ENCODE data around the gene TBK1.
A peak's percentile ranks its signal among the peaks of the same experiment; 100 is the strongest.

The TBK1 gene

DNA sequence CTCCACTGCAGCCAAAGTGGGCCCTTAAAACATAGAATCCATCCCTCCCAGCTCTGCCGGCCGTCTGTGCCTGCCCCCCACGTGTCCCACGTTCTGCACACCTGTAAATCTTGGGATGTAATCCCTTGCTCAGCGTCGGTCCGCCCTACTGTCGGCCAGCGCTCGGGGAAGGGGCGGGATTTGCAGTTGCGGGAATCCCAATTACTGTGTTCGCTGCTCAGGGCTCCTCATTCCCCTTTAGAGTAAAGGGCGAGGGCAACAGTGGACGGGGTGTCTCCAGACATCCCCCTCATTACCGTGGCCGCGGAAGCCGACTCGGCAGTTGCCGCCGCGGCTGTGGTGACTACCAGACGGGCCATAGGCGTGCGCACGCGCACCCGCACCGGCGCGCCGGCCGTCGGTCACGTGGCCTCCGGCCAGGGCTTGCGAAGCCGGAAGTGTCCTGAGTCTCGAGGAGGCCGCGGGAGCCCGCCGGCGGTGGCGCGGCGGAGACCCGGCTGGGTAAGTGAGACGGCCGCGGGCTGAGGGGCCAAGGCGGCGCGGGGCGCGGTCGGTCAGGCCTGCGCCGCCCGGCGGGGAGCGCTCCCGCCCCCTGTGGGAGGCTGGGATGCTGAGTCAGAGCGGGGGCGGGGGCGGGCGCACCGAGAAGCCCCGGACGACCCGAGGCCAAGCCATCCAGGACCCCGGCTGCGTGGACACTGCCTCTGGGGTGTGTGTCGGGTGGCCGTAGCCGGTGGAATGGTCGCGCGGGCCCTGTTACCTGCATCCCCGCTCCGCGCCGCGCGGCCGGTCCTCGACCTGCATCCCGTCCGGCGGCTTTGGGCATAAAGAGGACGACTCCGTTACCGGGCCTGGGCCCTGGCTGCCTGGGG is at the start of gene TBK1:
Gene TBK1, plus strand, starts transcription at position 434 of the 872 bp plus-strand sequence. CDS start 3,751 bp downstream, outside the sequence.
- peak in 57 of 58 donors; percentile 28 to 94 (median 85) for DNase-seq

DNA sequence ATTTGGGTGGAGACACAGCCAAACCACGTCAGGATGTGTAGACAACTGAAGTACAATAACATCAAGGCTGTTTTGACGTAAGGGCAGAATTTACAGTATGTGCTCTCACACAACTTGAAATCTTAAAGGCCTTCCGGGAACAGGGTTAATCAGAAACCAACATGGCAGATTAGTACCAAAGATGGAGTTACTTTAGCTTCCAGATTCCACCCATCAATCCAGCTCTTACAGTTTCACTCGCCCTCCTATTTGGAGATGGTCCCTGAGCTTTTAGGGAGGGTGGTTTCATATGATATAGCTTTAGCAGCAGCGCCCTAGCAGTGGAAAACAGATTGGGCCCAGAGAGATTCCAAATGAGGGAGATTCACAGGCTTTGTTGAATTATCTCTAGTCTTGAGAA is 49.7 kb upstream of the TBK1 start:
- no peak for DNase-seq

DNA sequence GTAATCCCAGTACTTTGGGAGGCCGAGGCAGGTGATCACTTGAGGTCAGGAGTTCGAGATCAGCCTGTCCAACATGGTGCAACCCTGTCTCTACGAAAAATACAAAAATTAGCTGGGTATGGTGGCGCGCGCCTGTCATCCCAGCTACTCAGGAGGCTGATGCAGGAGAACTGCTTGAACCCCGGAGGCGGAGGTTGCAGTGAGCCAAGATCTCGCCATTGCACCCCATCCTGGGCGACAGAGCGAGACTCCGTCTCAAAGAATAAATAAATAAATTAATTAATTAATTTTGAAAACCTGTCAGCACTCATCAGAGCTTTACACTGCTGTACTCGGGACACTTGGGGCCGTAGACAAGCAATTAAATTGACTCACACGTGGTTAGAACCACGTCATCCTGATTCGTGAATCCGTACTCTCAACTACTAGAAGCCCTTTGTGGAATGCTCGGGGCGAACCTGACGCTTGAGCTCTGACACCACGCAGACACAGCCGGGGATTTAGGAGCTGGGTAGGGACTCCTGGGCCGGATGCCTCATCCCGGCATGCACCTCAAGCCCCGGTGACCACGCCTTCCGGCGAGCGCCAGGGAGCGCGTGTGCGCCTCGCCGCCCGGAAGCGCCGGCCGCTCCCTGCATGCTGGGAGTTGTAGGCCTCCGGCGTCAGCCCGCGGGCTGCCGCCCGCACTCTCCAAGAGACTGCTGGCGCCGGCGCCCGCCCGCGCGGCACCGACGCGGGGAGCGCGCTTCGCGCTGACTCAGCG is 48.0 kb upstream of the TBK1 start, which contains the start of gene XPOT:
Gene XPOT, plus strand, starts transcription at position 686 of the 763 bp plus-strand sequence. CDS start 5,644 bp downstream, outside the sequence.
- peak; percentile 57 to 94 (median 90) for DNase-seq

DNA sequence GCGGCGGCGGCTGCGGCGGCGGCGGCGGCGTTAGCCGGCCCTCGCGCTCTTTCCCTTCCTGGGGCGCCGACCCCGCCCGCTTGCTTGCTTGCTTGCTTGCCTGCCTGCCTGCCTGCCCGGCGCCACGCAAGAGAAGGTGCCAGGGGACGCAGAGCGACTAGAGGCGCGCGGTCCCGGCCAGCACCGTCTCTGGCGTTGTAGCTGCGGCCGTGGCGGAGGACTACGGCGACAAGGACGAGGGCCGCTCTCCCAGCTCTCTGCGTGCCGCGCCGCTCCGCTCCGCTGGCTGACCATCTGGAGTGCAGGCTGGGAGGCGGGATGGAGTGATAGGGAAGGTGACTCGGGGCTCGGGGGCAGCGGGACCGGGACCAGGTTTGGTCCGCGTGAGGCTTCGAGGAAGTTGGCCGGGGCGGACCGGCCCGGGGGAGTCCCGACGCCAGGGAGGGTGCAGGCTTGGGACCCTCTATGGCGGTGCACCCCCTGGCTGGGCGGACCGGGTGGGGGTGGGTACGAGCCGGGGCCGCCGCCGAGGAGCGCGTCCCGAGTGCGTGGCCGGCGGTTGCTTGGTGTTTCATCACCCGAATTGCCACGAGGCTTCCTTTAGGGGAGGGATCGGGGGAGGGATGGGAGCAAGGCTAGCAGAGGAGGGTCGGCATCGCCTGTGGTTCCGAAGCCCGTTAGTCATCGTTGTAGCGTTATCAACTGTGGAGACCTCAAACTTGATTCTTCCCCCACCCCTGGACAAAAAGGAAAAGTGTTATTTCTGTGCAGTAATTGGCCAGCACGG is 47.3 kb upstream of the TBK1 start:
- peak in 38 of 58 donors; percentile 25 to 80 (median 59) for DNase-seq

DNA sequence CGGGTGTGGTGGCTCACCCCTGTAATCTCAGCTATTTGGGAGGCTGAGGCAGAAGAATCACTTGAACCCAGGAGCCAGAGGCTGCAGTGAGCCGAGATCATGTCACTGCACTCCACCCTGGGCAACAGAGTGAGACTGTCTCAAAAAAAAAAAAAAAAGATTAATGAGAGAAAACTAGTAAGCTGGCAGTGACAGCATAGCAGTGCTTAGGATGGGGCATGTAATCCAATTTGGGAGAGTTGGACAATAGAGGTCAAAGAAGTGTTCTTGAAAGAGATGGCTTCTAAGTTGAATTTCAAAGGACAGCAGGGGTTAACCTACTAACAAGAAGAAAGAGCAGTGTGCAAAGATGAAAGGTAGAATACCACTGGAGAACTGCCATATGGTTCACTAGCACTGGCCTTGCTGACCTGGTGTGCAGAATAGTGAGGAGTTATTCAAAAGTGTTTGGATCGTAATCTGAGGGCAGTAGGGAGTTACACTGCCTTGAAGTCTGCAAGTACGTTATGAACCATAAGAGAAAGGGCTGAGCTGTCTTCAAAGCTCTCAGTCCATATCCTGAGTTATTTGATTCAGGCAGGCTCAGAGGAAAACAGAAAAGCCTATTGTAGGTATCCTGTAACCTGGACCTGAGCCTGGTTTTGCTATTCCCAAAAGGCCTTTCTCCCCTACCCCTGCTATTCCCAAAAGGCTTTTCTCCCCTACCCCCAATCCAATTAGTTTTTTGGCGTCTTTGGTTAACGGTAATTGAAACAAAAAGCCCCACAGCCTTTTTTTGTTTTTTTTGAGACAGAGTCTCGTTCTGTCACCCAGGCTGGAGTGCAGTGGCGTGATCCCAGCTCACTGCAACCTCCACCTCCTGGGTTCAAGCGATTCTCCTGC is 44.3 kb upstream of the TBK1 start:
- no peak for DNase-seq

DNA sequence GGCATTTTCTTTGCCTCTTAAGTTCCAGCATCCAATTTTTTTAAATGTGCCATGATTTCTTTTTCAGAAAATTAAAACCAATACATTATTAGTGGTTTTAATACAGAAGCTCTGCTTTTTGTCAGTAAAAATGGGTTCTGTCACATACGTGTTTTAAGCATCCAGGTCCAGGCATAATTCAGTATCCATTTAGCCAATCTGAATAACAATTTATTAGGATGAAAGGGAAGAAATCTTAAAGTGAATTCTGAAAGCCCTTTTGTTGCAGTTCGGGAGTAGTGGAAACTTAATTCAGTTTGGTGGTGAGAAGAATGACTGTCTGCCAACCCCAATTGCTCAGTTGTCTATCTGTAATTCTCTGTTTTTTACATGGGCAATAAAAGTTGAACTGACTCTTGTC is 40.5 kb upstream of the TBK1 start:
- DNase-seq: no peak

DNA sequence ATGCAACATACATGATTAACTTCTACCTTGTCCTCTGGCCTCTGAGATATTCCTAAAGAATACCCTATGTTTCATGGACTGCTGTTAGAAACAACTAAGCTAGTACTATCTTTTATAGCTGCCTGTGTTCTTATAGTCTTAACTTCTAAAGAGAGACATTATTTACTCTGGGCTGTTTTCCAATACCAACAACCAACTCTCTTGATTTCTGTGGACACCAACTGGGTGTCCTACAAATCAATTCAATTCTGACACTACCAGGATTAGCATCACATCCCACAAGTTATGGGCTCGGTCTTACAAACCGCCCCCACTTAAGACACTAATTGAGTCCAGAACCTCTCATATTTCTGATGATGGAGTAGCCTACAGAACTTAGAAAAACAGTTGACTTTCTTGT is 39.5 kb upstream of the TBK1 start:
- no peak for DNase-seq

DNA sequence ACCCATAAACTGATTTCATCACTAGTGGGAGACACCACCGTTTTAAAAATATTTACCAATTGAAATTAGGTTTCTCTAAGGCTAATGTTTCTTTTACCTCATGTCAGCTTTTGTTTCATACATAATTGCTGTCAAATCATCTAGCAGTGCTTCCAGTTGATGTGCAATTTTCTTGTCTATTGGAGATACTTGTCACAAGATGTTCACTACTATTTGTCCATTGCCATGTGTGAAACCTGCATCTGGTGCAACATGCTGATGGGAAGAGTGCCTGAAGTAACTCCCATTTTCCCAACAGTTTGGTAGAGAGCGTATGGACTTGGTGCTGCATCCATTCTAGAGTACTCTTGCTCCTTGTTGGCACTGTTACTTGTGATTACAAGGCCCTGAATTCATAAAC is 38.0 kb upstream of the TBK1 start:
- DNase-seq: no peak

DNA sequence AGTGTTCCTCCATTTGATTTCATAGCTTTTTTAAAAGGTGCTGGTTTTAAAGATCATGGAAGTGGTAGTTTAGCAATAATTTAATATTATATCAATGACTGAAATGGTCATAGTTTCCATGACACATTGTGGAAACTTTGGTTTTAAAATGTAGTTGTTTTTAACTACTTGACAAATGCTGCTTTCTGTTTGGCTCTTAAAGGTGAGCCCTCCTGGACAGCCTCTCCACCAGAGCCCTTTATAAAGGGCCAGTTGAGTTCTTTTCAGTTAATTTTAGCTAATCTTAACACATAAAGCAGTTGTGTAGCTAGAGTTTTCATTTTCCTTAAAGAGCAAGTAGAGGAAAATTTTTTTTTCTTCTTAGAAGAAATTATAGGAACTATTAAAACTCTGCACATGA is 33.7 kb upstream of the TBK1 start:
- no peak for DNase-seq

DNA sequence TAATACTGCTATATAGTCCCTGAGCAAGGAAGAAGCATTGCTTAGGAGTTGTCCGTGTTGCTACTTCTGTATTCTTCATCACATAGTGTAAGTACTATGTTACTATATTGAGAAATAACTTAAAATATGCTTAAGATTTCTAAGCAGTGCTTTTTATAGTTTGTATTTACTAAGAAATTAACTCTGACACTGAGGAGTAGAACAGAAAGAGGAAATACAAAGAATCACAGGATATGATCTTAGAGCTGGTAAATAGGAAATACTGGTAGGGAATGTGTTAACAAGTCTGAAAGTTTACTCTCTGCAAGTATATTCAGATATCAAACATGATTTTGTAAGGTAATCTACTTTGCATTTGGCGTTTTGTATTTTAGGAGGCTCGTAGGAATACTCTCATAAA is 32.2 kb upstream of the TBK1 start:
- DNase-seq: no peak

DNA sequence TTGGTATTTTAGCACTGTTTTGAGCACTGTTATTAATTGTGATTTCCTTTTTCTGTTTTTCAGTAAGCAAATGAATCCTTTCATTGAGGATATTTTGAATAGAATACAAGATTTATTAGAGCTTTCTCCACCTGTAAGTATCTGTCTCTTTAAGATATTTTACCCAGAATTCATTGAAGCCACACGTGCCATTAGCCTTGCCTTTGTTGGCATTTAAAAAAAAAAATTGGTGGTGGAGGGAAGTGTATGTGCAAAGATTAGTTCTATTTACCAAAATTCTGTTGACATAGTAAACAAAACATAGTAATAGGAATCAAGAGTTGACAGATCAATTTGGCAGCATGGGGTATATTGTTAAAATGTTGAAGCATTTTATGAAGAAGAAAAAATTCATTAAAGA is 23.9 kb upstream of the TBK1 start:
- DNase-seq: no peak

DNA sequence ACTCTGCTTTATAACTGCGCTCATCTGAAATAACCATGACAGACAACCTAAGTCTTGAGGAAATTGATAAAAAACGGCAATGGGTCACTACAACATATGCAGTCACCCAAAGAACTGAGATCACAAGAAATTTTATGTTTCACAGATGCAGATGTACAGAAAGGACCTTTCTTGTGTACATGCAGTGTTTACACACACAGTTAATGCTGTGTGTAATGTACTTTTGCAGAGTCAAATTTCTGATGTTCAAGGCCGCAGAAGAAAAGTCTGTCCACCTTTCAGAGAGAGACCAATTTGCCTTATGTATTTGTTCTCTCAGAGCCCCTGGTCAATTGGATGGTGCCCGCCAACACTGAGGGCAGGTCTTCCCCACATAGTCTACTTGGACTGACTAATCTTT is 23.0 kb upstream of the TBK1 start:
- no peak for DNase-seq

DNA sequence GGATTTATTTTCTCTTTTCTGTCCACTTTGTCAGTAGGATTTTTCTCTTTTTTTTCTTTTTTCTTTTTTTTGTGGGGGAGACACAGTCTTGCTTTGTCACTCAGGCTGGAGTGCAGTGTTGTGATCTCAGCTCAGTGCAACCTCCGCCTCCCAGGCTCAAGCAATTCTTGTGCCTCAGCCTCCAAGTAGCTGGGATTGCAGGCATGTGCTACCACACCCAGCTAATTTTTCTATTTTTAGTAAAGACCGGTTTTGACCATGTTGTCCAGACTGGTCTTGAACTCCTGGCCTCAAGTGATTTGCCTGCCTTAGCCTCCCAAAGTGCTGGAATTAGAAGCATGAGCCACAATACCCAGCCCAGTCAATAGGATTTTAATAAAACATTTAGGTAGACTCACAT is 21.0 kb upstream of the TBK1 start:
- DNase-seq: no peak

DNA sequence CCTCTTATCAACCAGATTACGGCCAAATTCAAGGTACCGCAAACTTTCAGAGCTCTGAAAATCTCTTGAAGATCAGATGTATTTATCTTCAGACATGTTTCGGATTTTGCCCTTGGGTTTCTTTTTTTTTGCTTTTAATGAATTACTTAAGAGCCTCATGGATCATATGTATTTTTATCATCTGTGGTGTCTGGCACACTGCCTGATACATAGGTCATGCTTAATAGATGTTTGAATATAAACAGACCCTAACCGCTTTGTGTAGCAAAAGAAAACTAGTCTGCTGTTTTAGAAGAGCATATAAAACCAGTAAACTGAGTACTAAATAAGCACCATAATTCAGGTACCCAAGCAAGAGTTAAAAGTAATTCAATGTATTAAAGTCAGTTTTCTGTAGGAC is 20.1 kb upstream of the TBK1 start:
- DNase-seq: no peak

DNA sequence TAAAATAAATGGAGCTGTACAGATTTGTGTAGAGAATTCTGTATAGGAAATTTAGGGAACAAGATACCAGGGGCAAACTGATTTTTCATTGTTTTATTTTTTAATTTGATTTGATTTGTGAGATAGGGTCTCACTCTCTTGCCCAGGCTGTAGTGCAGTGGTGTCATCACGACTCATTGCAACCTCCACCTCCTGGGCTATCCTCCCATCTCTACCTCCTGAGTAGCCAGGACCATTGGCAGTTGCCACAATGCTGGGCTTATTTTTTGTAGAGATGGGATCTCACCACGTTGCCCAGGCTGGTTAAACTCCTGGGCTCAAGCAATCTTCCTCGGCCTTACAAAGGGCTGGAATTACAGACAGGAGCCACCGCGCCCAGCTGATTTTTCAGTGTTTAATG is 18.0 kb upstream of the TBK1 start:
- DNase-seq: no peak

DNA sequence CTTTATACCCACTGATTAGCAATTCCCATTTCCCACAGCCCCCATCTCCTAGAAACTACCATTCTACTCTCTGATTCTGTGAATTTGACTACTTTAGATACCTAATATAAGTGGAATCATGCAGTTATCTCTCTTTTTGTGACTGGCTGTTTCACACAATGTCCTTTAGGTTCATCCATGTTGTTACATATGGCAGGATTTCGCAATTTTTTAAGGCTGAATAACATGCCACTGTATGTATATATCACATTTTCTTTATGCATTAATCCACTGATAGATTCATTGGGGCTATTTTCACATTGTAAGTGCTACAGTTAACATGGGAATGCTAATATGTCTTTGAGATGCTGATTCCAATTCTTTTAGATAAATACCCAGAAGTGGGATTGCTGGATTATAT is 11.8 kb upstream of the TBK1 start:
- DNase-seq: no peak

DNA sequence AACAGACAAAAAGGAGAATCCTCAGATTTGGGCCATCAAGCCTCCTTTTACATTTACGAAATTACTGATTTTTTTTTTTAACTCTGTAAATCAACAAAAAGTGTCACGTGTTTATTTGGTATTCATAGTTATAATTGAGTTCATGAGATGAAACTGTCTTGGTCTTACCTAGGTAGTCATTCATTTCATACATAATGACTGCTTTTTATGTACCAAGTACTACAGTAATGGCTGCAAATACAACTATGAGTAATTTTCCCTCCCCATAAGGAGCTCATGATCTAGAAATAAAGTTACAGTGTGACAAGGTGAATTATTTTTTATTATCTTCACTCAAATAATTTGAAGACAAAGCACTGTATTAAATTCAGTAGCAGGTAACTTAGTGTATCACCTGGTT is 6.4 kb upstream of the TBK1 start:
- DNase-seq: no peak

DNA sequence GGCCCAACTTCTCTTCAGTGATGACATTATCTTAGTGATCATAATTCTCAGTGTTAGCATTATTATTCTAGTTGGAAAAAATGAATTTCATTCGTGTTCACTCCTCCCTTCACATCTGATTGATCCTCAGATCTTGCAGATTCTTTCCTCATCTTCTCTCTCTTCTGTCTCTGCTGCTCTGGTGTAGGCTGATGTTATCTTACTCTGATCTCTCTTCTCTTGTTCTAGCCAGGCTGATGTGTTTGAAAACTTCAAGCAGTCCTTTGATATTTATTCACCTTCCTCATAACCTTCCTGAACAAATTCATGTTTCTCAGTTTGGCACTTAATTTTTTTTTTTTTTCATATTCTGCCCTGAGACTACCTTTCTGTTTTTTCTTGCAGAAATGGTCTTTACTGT is 5.6 kb upstream of the TBK1 start:
- DNase-seq: no peak

DNA sequence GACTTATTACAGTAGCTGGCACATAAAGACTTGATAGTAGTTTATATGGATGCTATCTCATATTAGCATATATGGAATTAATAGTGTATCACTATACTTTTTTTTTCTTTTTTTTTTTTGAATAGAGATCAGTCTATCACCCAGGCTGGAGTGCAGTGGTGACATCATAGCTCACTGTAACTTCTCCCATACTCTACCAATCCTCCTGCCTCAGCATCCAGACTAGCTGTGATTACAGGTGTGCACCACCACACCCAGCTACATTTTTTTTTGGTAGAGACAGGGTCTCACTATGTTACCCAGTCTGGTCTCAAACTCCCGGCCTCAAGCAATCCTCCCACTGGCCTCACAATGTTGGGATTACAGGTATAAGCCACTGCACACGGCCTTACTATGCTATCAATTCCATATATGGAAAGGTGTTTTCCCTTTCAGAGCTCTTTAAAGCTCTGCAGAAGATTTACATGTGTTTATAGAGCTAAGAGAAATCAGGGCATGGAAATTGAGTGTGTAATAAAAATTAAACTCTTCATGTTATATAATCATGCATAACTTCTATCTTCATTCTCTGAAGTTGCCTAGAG is 1.8 kb upstream of the TBK1 start:
- no peak for DNase-seq
